CD4-positive, alpha-beta T cell treated with Interleukin-4 for 1 hour (primary cell): ENCODE data around the gene CCDC68.

ENCODE experiments used
- DNase-seq, 2 donors: peaks; one replicate each; pipeline ENCODE4 v3.0.0-alpha.2; 2020 to 2022

CCDC68 gene

GRCh38 chr18:54914816-54915215, 44.4 kb downstream of the CCDC68 start:
- DNase-seq, result no peak

- DNase-seq, result no peak
Observed at GRCh38 chr18:54911551-54911950, 47.7 kb downstream of the CCDC68 start.

DNA sequence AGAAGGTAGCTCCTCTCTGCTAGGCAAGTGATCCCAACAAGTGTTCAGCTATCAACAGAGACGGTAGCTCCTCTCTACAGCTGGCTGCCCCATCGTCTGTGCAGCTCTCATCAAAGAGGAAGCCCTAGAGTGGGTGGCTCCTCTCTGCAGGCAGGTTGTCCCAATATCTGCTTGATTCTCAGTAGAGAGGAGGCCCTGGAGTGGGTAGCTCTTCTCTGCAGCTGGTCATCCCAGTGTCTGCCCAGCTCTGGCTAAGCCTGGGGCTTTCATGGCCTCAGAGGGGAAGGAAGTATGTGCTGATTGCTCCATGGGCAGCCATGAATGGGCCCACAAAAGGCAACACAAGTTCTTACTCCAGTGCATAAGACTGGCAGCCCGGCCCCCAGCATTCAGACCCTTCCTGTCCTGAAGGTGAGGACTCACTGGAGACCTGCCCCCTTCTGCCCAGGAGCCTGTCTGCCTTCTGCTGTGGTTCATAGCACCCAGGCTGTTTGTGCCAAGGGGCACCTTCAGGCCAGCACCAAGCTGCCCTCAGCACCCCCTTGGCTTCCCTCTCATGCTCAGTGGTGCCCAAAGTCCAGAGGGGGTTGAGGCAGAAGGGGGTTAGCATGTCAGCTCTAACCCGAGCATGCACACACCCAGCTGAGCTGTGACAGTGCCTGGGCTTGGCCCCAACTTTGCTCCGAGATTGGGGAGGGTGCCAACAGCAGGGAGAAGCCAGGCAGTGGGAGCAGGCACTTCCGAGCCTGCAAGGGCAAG, 48.9 kb downstream of the CCDC68 start:
- no peak for DNase-seq

- DNase-seq, result no peak
Observed at GRCh38 chr18:54909538-54909937, 49.7 kb downstream of the CCDC68 start.

DNA sequence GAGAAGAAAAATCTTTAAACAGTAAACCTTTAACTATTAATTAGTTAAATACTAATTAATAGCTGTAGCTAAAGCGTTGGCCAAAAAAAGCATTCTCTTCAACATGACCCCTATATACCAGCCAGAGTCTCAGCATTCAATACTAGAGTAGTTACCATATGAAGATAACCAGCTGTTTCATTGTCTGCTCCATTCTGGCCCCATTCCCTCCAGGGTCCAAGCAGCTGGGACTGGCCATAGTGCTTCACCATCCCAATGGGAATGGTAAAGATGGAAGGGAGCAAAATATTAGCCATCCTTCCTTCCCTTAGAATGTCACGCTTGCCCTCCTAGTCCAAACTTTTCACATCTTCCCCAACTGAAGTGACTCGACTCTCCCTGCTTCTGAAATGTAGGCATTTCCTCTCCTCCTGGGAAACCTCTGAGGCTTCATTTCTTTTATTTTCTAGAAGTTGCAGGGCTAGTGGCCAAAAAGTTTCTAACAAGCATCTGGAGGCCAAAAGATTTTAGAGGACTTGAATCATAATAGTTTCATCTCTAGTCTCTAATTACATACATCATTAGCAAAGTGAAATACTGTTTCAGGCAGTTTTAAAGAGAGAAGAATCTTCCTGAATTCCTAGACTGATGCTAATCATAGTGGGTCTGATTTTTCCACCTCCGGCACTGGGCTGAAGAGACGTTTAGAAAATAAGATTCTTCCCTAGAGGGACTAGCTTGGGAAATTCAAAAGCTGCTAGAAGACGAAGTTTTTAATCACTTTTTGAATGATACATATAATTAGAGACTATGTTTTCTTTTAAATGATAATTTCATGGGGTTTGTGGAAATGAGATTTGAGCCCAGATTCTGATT, 52.7 kb downstream of the CCDC68 start:
- no peak for DNase-seq

DNA sequence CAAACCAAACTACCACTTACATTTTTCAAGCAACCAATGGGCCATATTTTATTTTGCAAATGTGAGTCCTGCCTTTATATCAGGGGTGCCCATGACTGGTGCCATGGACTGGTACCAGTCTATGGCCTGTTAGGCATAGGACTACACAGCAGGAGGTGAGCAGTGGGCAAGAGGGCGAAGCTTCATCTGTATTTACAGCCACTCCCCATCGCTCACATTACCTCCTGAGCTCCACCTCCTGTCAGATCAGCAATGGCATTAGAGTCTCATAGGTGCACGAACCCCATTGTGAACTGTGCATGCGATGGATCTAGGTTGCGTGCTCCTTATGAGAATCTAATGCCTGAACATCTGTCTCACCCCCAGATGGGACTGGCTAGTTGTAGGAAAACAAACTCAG, 53.6 kb downstream of the CCDC68 start:
- no peak for DNase-seq

GRCh38 chr18:54904581-54904980, 54.7 kb downstream of the CCDC68 start:
- DNase-seq, result no peak

DNA sequence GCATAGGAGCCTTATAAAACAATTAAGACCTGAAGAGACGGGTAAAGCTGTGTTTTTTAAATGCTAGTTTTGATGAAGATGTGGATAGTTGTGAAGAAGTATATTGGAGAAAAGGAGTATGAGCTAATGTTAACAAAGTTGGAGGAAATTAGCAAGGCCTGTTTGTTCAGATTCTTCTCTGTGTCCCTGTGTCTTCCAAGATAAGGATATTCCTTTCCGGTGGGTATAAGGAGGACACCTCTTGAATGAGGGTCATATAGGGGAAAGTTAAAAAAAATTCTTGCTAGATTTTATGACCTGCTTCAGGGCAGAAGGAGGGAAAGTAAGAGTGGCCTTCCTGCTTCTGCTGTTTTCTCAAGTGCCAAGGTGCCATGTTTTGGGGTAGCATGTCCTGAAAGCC, 59.0 kb downstream of the CCDC68 start:
- no peak for DNase-seq

DNA sequence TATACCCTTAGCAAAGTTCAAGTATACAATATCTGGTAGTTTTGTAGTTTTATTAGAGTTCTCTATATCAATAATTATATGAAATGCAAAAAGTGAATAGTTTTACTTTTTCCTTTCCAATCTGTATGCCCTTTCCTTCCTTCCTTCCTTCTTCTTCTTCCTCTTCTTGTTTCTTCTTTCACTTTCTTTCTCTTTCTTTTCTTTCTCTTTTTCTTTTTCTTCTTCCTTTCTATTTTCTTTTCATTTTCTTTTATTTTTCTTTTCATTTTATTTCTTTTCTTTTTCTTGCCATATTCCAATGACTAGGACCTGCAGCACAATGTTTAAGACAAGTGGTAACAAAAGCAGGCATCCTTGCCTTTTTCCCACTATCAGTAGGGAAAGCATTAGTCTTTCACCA, 59.8 kb downstream of the CCDC68 start:
- DNase-seq, result no peak

- DNase-seq, result no peak
Observed at GRCh38 chr18:54888933-54889332, 70.3 kb downstream of the CCDC68 start.

GRCh38 chr18:54888378-54888777, 70.9 kb downstream of the CCDC68 start:
- DNase-seq, result no peak

DNA sequence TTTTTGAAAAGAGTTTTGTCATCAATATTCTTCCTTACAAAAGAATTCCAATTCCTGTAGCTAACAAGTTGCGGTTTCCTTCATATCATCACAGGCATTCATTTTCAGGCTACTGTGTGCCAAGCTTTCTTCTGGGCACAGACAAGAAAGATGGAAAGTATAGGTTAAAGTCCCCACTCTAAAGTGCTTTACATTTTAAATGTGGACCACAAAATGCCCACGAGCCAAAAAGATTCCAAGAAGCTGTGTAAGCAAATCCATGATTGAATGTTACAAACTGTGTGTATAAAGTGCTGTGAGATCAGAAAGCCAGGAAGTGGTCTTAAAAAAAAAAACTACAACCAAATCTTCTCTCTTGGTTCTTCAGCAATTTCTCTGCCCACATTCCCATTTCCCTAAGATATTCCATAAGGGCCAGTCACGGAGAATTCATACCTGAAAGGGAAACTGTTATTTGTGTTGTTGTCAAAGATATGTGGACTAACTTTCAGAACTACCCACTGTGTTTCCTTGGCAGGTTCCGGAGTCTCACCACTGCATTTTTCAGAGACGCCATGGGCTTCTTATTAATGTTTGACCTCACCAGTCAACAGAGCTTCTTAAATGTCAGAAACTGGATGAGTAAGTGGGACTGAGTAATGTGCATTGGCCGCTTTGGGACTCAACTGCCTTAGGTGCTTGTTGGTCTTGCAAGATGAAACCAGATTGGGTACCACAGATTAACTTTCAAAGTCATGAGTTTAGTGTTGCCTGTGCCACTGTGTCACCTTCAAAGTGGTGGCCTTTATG, 75.3 kb downstream of the CCDC68 start:
- DNase-seq, result no peak

GRCh38 chr18:54882318-54882717, 76.9 kb downstream of the CCDC68 start:
- DNase-seq, result no peak

DNA sequence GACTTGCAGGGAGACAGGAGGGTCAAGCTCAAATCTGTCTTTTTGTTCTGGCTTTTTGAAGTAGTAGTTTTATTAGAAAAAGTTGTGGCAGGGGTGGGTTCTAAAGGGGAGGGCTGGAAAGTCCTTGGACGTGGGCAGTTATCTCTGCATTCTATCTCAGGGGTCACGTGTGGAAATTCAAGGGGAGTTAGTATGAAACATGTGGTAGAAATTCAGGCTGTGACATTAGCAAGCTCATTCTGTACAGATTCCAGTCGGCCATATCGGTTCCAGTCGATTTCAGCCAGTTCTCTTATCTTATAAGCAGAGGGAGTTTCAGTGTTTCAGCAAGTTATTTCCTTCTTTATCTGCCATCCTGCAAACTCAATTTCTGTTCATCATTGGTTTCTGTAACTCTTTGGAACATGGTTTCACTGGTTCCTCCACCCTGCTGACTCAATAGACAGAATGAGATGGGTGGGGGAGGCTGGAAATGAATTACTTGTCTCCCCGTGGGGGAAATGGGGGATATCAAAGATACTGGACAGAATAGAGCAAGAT, 78.0 kb downstream of the CCDC68 start:
- DNase-seq, result no peak

DNA sequence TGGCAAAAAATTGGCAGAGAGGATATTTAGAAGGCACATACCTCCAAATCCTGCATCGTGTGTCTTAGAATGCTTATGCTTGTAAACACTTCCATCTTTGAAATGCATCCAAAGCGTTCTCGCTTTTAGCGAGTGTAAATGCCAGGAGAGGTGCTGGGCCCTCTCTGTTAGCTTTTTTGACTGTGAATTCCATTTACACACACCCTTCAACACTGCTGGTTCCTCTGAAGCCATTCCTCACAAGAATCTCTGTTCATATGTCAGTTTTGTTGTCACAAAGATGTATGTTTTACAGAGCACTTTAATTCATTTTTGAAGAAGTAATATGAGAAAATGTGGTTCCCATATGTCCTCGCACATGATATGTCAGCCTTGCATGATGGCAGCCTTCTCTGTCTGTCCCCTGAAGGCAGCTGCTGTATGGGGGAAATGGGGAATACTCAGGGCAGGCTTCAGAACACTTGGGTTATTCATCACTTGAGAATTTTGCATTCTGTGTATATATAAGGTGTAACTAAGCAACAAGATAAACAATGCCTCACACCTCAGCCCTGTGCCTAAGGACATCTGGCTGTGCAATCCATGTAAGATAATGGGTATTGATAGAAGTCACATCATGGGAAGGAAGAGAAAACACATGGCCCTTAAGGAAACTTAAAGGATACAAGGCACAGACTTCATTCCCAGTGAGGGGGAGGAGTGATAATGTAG, 78.7 kb downstream of the CCDC68 start:
- no peak for DNase-seq

DNA sequence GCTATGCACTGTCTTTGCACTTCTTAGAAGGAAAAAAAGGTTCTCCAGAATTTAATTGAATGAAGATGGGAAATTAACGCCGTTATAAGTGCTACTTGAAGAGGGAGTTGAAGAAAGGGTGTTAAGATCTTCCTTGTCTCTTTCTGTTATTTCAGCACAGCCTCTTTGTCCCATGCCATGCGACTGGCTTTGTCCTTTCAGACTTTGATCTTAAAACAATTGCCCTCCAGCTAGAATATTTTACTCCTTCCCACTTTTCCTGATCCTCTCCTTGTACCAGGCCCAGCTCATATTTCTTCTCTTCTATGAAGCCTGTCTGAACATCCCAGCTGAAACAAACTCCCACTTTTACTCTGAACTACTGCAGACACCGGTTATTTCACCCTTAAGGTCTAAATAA, 79.6 kb downstream of the CCDC68 start:
- no peak for DNase-seq

GRCh38 chr18:54878659-54879358, 80.5 kb downstream of the CCDC68 start:
- no peak for DNase-seq

DNA sequence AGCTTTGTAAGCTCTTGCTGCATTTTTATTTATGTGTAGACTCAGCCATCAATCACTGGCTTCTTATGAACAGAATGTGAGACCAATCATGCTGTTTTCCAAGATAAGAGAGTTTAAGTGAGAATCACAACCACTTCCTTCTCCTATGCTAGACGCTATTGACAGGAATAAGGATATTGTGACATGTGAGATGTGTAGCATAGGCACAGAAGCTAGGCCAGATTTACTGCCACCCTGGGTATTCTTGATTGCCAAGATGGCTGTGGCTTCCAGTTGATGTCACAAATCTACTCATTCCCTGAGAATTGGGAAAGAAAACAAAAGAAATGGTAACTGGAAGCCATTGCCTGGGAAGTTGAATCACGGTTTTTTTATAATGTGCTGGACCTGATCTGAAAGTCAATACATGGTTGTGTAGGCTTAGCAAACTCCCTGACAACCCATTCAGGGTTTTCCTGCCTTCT, 81.1 kb downstream of the CCDC68 start:
- no peak for DNase-seq

- no peak for DNase-seq
Observed at GRCh38 chr18:54877076-54877475, 82.2 kb downstream of the CCDC68 start.

GRCh38 chr18:54875063-54875462, 84.2 kb downstream of the CCDC68 start:
- no peak for DNase-seq

- no peak for DNase-seq
Observed at GRCh38 chr18:54873884-54874255, 85.4 kb downstream of the CCDC68 start.

DNA sequence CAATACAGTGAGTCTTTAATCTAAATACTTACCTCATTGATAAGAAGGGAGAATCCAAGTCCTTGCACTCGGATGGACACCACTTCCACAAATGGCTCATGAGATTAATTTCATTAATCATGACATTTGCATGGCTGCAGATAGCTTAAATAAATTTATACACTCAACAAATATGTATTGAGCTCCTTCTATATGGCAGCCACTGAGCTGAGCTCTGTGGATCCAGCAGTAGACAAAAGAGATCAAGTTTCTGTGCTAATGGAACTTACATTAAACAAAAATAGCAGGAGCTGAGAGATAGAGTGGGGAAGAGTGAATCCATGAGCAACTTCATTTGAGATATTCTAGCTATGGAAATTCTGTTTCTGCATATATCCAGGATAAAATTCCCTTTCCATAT, 86.6 kb downstream of the CCDC68 start:
- no peak for DNase-seq
